ENCODE data around the gene POLR2L. TPM values are rescaled to one million over a fixed set of nuclear protein-coding genes. Genes with fewer than 3 reads are reported as not detected.

POLR2L gene
- total and polyA plus RNA-seq, 3 experiments from 2014 or later = 114 to 182 (median 178) TPM

DNA sequence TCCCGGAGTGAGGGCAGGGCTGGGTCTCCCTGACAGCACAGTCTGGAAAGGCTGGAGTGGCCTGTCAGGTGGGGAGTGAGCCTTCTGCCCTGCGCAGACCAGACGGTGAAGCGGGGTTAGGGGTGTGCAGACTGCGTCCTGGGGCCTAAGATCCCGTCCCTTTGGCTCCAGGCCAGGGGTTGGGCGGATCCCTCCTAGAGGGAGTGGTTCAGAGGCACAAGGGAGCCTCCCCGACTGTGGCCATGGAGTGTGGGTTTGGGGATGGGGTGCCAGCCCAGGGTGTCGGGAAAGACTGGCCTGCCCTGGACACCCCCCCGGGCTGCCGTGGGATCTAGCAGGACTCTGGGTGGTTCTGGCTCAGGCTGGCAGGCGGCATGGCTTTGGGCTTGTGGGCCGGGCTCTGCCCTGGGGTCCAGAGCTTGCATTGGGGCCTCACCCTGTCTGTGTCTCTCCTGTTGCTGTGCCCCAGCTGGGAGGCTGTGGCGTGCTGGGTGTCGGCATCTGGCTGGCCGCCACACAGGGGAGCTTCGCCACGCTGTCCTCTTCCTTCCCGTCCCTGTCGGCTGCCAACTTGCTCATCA, 19.8 kb upstream of the POLR2L start:
- Mint-ChIP-seq H3K36me3 (no peaks in the 10 kb centered on the region), H3K4me1 (peaks cover 0 to under 1% (median under 1%) of the 10 kb centered on the region in 3 donors)

DNA sequence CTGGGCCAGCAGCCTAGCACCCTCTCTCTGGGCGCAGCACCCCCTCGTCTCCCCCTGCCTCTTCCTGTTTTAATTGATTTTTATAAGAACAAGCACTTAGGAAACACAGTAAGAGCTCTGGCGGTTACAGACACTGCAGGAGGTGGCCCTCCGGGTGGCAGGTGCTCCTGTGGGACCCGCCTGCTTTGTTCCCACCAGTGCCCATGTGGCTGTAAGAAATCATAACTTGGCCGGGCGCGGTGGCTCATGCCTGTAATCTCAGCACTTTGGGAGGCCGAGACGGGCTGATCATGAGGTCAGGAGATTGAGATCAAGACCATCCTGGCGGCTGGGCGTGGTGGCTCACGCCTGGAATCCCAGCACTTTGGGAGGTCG, 18.8 kb upstream of the POLR2L start:
- CTCF ChIA-PET = no interaction called here

More for the DNA sequence above, 19.8 kb upstream of the POLR2L start:
- Mint-ChIP-seq H3K27ac (no peak overlapping the region), H3K27me3 (no peaks in the 10 kb centered on the region), H3K9me3 (no peaks in the 10 kb centered on the region), H3K4me3 (no peak overlapping the region)
- CTCF ChIA-PET = no interaction called here
- H3K36me3 ChIP-seq (ENCODE audit: insufficient read depth, low read length) = no peaks in the 10 kb centered on the region
- no peak overlapping the region for H3K27ac ChIP-seq (ENCODE audit: low read depth, low read length)
- POLR2A ChIA-PET = no interaction called here
- no peaks in the 10 kb centered on the region for H3K27me3 ChIP-seq (ENCODE audit: insufficient read depth, low read length, poor library complexity, severe bottlenecking)
- no peaks in the 10 kb centered on the region for H3K9me3 ChIP-seq (ENCODE audit: low read length)
- H3K4me3 ChIP-seq (ENCODE audit: low read length) = no peak overlapping the region
- no peaks in the 10 kb centered on the region for H3K4me1 ChIP-seq (ENCODE audit: insufficient read depth, low read length)
- no peak for DNase-seq

DNA sequence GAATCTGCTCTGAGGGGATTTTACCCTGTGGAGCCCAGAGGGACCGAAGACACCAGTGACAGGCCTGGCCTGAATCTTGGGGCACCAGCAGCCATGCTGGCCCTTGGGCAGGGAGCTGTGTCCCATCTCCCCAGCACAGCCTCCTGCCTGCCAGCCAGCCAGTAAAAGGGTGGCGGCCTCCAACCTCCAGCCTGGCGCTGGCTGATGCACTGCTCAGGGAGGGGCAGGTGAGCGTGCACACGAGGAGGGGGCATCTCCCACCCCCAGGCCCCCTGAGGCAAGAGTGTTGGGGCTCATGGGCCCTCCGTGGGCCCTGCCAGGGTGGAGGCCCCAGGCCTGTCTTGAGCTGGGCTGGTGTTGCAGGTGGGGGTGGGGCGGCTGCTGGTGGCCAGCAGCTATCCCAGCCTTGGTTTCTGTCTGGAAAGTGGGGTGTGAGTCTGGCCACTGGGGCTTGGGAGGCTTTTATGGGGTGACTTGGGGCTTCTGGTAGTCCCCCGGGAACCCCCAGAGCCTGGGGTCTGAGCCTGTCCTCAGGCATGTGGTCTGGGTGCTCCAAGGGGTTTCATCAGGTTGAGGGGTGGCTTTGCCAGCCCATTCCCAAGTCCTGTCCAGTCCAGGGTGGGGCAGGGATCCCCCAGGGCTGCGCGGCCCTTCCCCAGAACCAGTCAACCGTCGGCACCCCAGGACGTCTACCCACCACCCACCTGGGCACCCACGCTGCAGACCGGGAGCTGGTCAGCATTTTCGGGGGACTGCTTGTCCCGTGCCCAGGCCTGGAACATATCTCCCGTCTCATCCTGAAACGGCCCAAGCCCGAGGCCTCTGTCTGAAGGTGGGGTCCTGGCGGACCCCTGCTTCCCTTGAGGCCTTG, 18.1 kb upstream of the POLR2L start:
- H3K4me3 Mint-ChIP-seq = no peak overlapping the region
- no peaks in the 10 kb centered on the region for H3K36me3 Mint-ChIP-seq
- POLR2A ChIA-PET = no interaction called here
- no peak overlapping the region for H3K4me3 ChIP-seq (ENCODE audit: low read length)
- no peak overlapping the region for H3K27ac ChIP-seq (ENCODE audit: low read depth, low read length)
- no peaks in the 10 kb centered on the region for H3K4me1 ChIP-seq (ENCODE audit: insufficient read depth, low read length)
- H3K4me1 Mint-ChIP-seq = peaks cover 4 to 8% (median 5%) of the 10 kb centered on the region in 3 donors
- H3K27me3 Mint-ChIP-seq = no peaks in the 10 kb centered on the region
- no peaks in the 10 kb centered on the region for H3K27me3 ChIP-seq (ENCODE audit: insufficient read depth, low read length, poor library complexity, severe bottlenecking)
- no peaks in the 10 kb centered on the region for H3K9me3 Mint-ChIP-seq
- CTCF ChIA-PET = no interaction called here
- H3K9me3 ChIP-seq (ENCODE audit: low read length) = no peaks in the 10 kb centered on the region
- H3K36me3 ChIP-seq (ENCODE audit: insufficient read depth, low read length) = no peaks in the 10 kb centered on the region
- H3K27ac Mint-ChIP-seq = no peak overlapping the region
- DNase-seq = no peak

More for the DNA sequence above, 18.8 kb upstream of the POLR2L start:
- Mint-ChIP-seq H3K27me3 (no peaks in the 10 kb centered on the region), H3K36me3 (no peaks in the 10 kb centered on the region), H3K4me3 (no peak overlapping the region), H3K9me3 (no peaks in the 10 kb centered on the region), H3K27ac (no peak overlapping the region), H3K4me1 (peaks cover 4 to 8% (median 5%) of the 10 kb centered on the region in 3 donors)
- Histone ChIP-seq H3K36me3 (ENCODE audit: insufficient read depth, low read length) (no peaks in the 10 kb centered on the region), H3K9me3 (ENCODE audit: low read length) (no peaks in the 10 kb centered on the region), H3K4me1 (ENCODE audit: insufficient read depth, low read length) (no peaks in the 10 kb centered on the region), H3K27me3 (ENCODE audit: insufficient read depth, low read length, poor library complexity, severe bottlenecking) (no peaks in the 10 kb centered on the region), H3K4me3 (ENCODE audit: low read length) (no peak overlapping the region), H3K27ac (ENCODE audit: low read depth, low read length) (no peak overlapping the region)
- no peak for DNase-seq
- POLR2A ChIA-PET = no interaction called here

DNA sequence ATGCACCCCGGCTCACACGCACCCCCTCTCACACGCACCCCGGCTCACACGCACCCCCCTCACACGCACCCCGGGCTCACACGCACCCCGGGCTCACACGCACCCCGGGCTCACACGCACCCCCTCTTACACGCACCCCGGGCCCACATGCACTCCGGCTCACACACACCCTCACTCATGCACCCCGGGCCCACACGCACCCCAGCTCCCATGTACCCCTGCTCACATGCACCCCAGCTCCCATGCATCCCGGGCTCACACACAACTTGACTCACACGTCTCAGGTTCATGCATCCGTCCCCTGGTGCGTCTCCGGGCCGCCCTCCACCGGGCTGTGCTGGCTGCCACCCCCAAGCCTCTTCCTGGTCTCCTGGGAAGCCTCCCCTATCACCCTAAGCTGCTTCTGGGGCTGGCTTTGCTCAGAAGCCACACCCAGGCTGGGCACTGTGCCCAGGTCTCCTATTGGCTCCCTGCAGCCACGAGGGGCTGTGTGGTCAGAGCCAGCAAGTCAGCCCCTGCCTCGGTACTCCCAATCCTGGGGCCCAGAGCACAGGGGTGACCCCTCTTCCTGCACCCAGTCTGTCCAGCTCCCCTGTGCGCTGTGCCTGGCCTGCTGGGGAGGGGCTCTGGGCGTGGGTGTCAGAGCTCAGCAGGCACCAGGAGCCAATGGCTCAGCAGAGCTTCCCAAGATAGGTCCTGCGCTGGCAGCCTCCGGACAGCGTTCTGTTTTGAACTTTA, 17.2 kb upstream of the POLR2L start:
- H3K4me3 Mint-ChIP-seq = no peak overlapping the region
- no peak overlapping the region for H3K4me3 ChIP-seq (ENCODE audit: low read length)
- no peaks in the 10 kb centered on the region for H3K27me3 Mint-ChIP-seq
- ChIA-PET CTCF (no interaction called here), POLR2A (no interaction called here)
- no peak overlapping the region for H3K27ac ChIP-seq (ENCODE audit: low read depth, low read length)
- H3K4me1 Mint-ChIP-seq = peaks cover 4 to 8% (median 5%) of the 10 kb centered on the region in 3 donors
- no peaks in the 10 kb centered on the region for H3K9me3 ChIP-seq (ENCODE audit: low read length)
- H3K27me3 ChIP-seq (ENCODE audit: insufficient read depth, low read length, poor library complexity, severe bottlenecking) = no peaks in the 10 kb centered on the region
- H3K36me3 Mint-ChIP-seq = no peaks in the 10 kb centered on the region
- H3K4me1 ChIP-seq (ENCODE audit: insufficient read depth, low read length) = no peaks in the 10 kb centered on the region
- no peak overlapping the region for H3K27ac Mint-ChIP-seq
- no peak for DNase-seq
- no peaks in the 10 kb centered on the region for H3K36me3 ChIP-seq (ENCODE audit: insufficient read depth, low read length)
- H3K9me3 Mint-ChIP-seq = no peaks in the 10 kb centered on the region

GRCh38 chr11:858762-859339, 16.5 kb upstream of the POLR2L start:
- H3K27me3 Mint-ChIP-seq = no peaks in the 10 kb centered on the region

GRCh38 chr11:858053-858761, 15.9 kb upstream of the POLR2L start:
- Histone ChIP-seq H3K4me1 (ENCODE audit: insufficient read depth, low read length) (no peaks in the 10 kb centered on the region), H3K4me3 (ENCODE audit: low read length) (no peak overlapping the region), H3K9me3 (ENCODE audit: low read length) (no peaks in the 10 kb centered on the region), H3K36me3 (ENCODE audit: insufficient read depth, low read length) (no peaks in the 10 kb centered on the region), H3K27ac (ENCODE audit: low read depth, low read length) (no peak overlapping the region), H3K27me3 (ENCODE audit: insufficient read depth, low read length, poor library complexity, severe bottlenecking) (no peaks in the 10 kb centered on the region)
- Mint-ChIP-seq H3K4me1 (peaks cover 4 to 8% (median 5%) of the 10 kb centered on the region in 3 donors), H3K27ac (no peak overlapping the region), H3K36me3 (no peaks in the 10 kb centered on the region), H3K4me3 (peak overlapping the region in 1 of 7 donors; percentile 51), H3K9me3 (no peaks in the 10 kb centered on the region), H3K27me3 (no peaks in the 10 kb centered on the region)
- ChIA-PET POLR2A (no interaction called here), CTCF (no interaction called here)
- no peak for DNase-seq

More at GRCh38 chr11:858762-859339, 16.5 kb upstream of the POLR2L start:
- H3K4me3 ChIP-seq (ENCODE audit: low read length) = no peak overlapping the region
- H3K9me3 ChIP-seq (ENCODE audit: low read length) = no peaks in the 10 kb centered on the region
- no peak overlapping the region for H3K27ac ChIP-seq (ENCODE audit: low read depth, low read length)
- Mint-ChIP-seq H3K9me3 (no peaks in the 10 kb centered on the region), H3K4me1 (peaks cover 4 to 8% (median 5%) of the 10 kb centered on the region in 3 donors), H3K4me3 (no peak overlapping the region), H3K27ac (no peak overlapping the region), H3K36me3 (no peaks in the 10 kb centered on the region)
- no peaks in the 10 kb centered on the region for H3K27me3 ChIP-seq (ENCODE audit: insufficient read depth, low read length, poor library complexity, severe bottlenecking)
- ChIA-PET POLR2A (no interaction called here), CTCF (no interaction called here)
- no peaks in the 10 kb centered on the region for H3K4me1 ChIP-seq (ENCODE audit: insufficient read depth, low read length)
- DNase-seq = no peak
- no peaks in the 10 kb centered on the region for H3K36me3 ChIP-seq (ENCODE audit: insufficient read depth, low read length)

DNA sequence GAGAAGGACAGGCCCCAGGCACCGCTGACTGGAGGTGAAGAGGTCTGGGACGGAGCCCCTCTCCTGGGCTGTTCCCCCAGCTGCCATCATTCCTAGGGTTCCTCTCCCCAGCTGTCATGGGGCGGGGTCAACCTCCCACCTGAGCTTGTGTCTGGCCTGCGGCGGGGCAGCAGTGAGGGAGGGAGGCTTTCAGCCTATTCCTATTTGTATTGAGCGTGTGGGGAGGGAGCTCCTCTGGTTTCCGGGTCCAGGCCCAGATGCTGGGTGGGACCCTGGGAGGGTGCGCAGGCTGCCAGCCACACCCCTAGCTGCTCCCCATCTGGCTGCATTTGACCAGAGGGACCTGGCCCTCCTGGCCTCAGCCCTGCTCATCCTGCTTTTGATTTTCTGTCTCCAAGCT, 14.1 kb upstream of the POLR2L start:
- Histone ChIP-seq H3K27me3 (ENCODE audit: insufficient read depth, low read length, poor library complexity, severe bottlenecking) (no peaks in the 10 kb centered on the region), H3K4me3 (ENCODE audit: low read length) (no peak overlapping the region), H3K27ac (ENCODE audit: low read depth, low read length) (no peak overlapping the region), H3K9me3 (ENCODE audit: low read length) (no peaks in the 10 kb centered on the region), H3K4me1 (ENCODE audit: insufficient read depth, low read length) (no peaks in the 10 kb centered on the region), H3K36me3 (ENCODE audit: insufficient read depth, low read length) (no peaks in the 10 kb centered on the region)
- H3K4me3 Mint-ChIP-seq = no peak overlapping the region
- no peaks in the 10 kb centered on the region for H3K9me3 Mint-ChIP-seq
- ChIA-PET POLR2A (interaction anchor here (0.6 kb wide), 1 partner anchor 225 kb away, joined by 3 read pairs; no protein-coding TSS in a partner anchor), CTCF (no interaction called here)
- no peaks in the 10 kb centered on the region for H3K27me3 Mint-ChIP-seq
- H3K27ac Mint-ChIP-seq = peak overlapping the region in 1 of 8 donors; percentile 59
- H3K36me3 Mint-ChIP-seq = no peaks in the 10 kb centered on the region
- H3K4me1 Mint-ChIP-seq = peaks cover 4 to 8% (median 5%) of the 10 kb centered on the region in 3 donors
- no peak for DNase-seq

Data from CD8-positive, alpha-beta memory T cell (primary cell).